ENCODE data around the gene PLEKHA1.

- TF ChIP-seq CTCF (IDR thresholded peaks at IDR 0.05; ENCODE audit: extremely low read depth in 1 of 2, insufficient read depth in 1 of 2, low read depth in 1 of 2, low read length in 2 of 2), result no peak
- no peak for TF ChIP-seq POLR2A (IDR thresholded peaks at IDR 0.05; ENCODE audit: low read depth, low read length)
- TF ChIP-seq MYC (IDR thresholded peaks at IDR 0.05; ENCODE audit: low read depth, low read length), result no peak
- TF ChIP-seq POLR2AphosphoS5 (IDR thresholded peaks at IDR 0.05; ENCODE audit: insufficient read depth, low read depth, low read length), result no peak
- no peak for TF ChIP-seq JUN (IDR thresholded peaks at IDR 0.05; ENCODE audit: borderline replicate concordance, insufficient read depth, insufficient read length, low read depth)
- TF ChIP-seq EZH2 (IDR thresholded peaks at IDR 0.05; ENCODE audit: borderline replicate concordance, low read depth, low read length, severe bottlenecking), result no peak
These were observed 85.2 kb downstream of the PLEKHA1 start for GRCh38 chr10:122459561-122460273.
